HCT116 (cell line): ENCODE results near the gene RBM20. TPM values are rescaled to one million over a fixed set of nuclear protein-coding genes. Genes with fewer than 3 reads are reported as not detected.

Experiments used
- ATAC-seq: fragments of 200-7000 bp; cut with Tn5 transposase; 2 replicates; pipeline ENCODE4 v1.9.1; 2020; ENCODE audit warnings: mild to moderate bottlenecking, moderate library complexity
- BruUV-seq: library from RNA; stranded (reverse); fragments of 400-500 nt; replicated peaks from 2 replicates; lab custom pipeline; 2021; lab: Mats Ljungman, UMichigan
- CTCF ChIA-PET: fragments of 300-600 bp; sonication (Branson Sonifier 250); formaldehyde crosslinking; loops from one replicate; lab custom pipeline; 2021; ENCODE audit warnings: antibody characterized with exemption; lab: Charles Lee
- POLR2A ChIA-PET: fragments of 300-600, 350-600 bp; sonication (Branson Sonifier 250); formaldehyde crosslinking; loops from one replicate; lab custom pipeline; 2021; ENCODE audit warnings: antibody characterized with exemption; lab: Charles Lee
- RAD21 ChIA-PET, 2 experiments: fragments of 300-600 bp; sonication (Branson Sonifier 250); formaldehyde crosslinking; loops; one replicate each; lab custom pipeline; 2023; ENCODE audit warnings: low total read pairs in 2 of 2; ENCODE audit not compliant: uncharacterized antibody in 2 of 2, unreplicated experiment in 2 of 2, low non-redundant PET in 1 of 2; lab: Charles Lee
- DNase-seq: peaks from one replicate; pipeline ENCODE4 v3.0.0-alpha.2; 2010; ENCODE audit warnings: low read depth, low spot score
- H2AFZ ChIP-seq: fragments of 200-600 bp; shearing (Covaris generic), sonication (generic); 2 replicates; pipeline ENCODE4 v1.6.1; 2017; ENCODE audit warnings: low read depth, mixed run types, mixed read lengths, antibody characterized with exemption, low read length; ENCODE audit not compliant: poor library complexity, severe bottlenecking
- H3K27ac ChIP-seq: 2 replicates; pipeline ENCODE4 v1.5.1; 2012; ENCODE audit warnings: low read depth, low read length
- H3K27me3 ChIP-seq: fragments of 200-600 bp; sonication (generic); 2 replicates; pipeline ENCODE4 v1.6.1; 2016; ENCODE audit warnings: mixed run types, low read length, mixed read lengths; ENCODE audit not compliant: insufficient read depth
- H3K36me3 ChIP-seq, 2 experiments: fragments of 200-500 bp in 1 of 2; fragments of 200-600 bp in 1 of 2; sonication (Bioruptor generic) in 1 of 2; sonication (generic) in 1 of 2; 2 replicates each; pipeline versions ENCODE4 v1.5.1 to v1.6.1; 2014 to 2016; ENCODE audit warnings: low read length in 2 of 2, inconsistent platforms in 1 of 2, mixed read lengths in 1 of 2, mixed run types in 1 of 2; ENCODE audit not compliant: insufficient read depth in 2 of 2, control insufficient read depth in 1 of 2
- H3K4me1 ChIP-seq, 2 experiments: fragments of 200-600 bp in 1 of 2; sonication (generic) in 1 of 2; 2 replicates each; pipeline versions ENCODE4 v1.5.1 to v1.6.1; 2012 to 2017; ENCODE audit warnings: low read length in 2 of 2, inconsistent platforms in 1 of 2, mild to moderate bottlenecking in 1 of 2, mixed read lengths in 1 of 2, mixed run types in 1 of 2, moderate library complexity in 1 of 2; ENCODE audit not compliant: insufficient read depth in 2 of 2, control insufficient read depth in 1 of 2
- H3K4me2 ChIP-seq: fragments of 200-600 bp; sonication (generic); 2 replicates; pipeline ENCODE4 v1.6.1; 2017; ENCODE audit warnings: mixed run types, low read length, mixed read lengths
- H3K4me3 ChIP-seq, 2 experiments: fragments of 200-600 bp in 1 of 2; sonication (generic) in 1 of 2; replicated peaks in 1 of 2; 2 replicates each; pipeline ENCODE4 v1.5.1; 2011 to 2016; ENCODE audit warnings: low read length in 2 of 2, control low read depth in 1 of 2, low read depth in 1 of 2, mild to moderate bottlenecking in 1 of 2, mixed read lengths in 1 of 2, mixed run types in 1 of 2
- H3K79me2 ChIP-seq: fragments of 200-600 bp; sonication (generic); 2 replicates; pipeline ENCODE4 v1.6.1; 2017; ENCODE audit warnings: mild to moderate bottlenecking, mixed run types, low read length, moderate library complexity, mixed read lengths; ENCODE audit not compliant: insufficient read depth
- H3K9ac ChIP-seq: fragments of 200-600 bp; sonication (generic); 2 replicates; pipeline ENCODE4 v1.6.1; 2016; ENCODE audit warnings: low read length, mixed read lengths
- H3K9me2 ChIP-seq: fragments of 200-600 bp; sonication (generic), shearing (Covaris generic); 2 replicates; pipeline ENCODE4 v1.6.1; 2017; ENCODE audit warnings: mixed run types, mild to moderate bottlenecking, moderate library complexity; ENCODE audit not compliant: insufficient read depth
- H3K9me3 ChIP-seq, 2 experiments: fragments of 200-500 bp in 1 of 2; fragments of 200-600 bp in 1 of 2; sonication (Bioruptor generic) in 1 of 2; sonication (generic) in 1 of 2; 2 replicates each; pipeline ENCODE4 v1.6.1; 2014 to 2017; ENCODE audit warnings: low read length in 2 of 2, mixed read lengths in 2 of 2, inconsistent platforms in 1 of 2, low read depth in 1 of 2, mild to moderate bottlenecking in 1 of 2, mixed run types in 1 of 2, moderate library complexity in 1 of 2; ENCODE audit not compliant: control insufficient read depth in 1 of 2, insufficient read depth in 1 of 2
- H4K20me1 ChIP-seq: fragments of 200-600 bp; sonication (generic), shearing (Covaris generic); 2 replicates; pipeline ENCODE4 v1.6.1; 2017; ENCODE audit warnings: mixed run types, mild to moderate bottlenecking, moderate library complexity; ENCODE audit not compliant: insufficient read depth
- CBX3 ChIP-seq: IDR thresholded peaks from 2 replicates; pipeline ENCODE4 v1.6.1; 2012; ENCODE audit warnings: low read depth
- ELF1 ChIP-seq: IDR thresholded peaks from 2 replicates; pipeline ENCODE4 v1.6.1; 2012; ENCODE audit warnings: low read depth, borderline replicate concordance
- EZH2 ChIP-seq: fragments of 200-600 bp; sonication (generic); IDR thresholded peaks from 2 replicates; pipeline ENCODE4 v1.6.1; 2017; ENCODE audit warnings: antibody characterized with exemption, mixed run types
- EZH2phosphoT487 ChIP-seq: fragments of 200-600 bp; IDR thresholded peaks from 2 replicates; pipeline ENCODE4 v1.6.1; 2018; ENCODE audit warnings: antibody characterized with exemption, borderline replicate concordance
- FOSL1 ChIP-seq: IDR thresholded peaks from 2 replicates; pipeline ENCODE4 v1.6.1; 2012; ENCODE audit warnings: low read depth
- RAD21 ChIP-seq: IDR thresholded peaks from 2 replicates; pipeline ENCODE4 v1.6.1; 2012; ENCODE audit warnings: low read depth, mild to moderate bottlenecking
- SIN3A ChIP-seq: IDR thresholded peaks from 2 replicates; pipeline ENCODE4 v1.6.1; 2012; ENCODE audit warnings: low read depth
- SP1 ChIP-seq: IDR thresholded peaks from 2 replicates; pipeline ENCODE4 v1.6.1; 2012; ENCODE audit warnings: low read depth
- SRF ChIP-seq: IDR thresholded peaks from 2 replicates; pipeline ENCODE4 v1.6.1; 2012; ENCODE audit warnings: low read depth
- ZNF274 ChIP-seq: fragments of 200-500 bp; sonication (Bioruptor generic); IDR thresholded peaks from 2 replicates; pipeline ENCODE4 v1.6.1; 2014; ENCODE audit warnings: mild to moderate bottlenecking, low read depth, low read length, inconsistent platforms
- intact Hi-C: fragments of 100-400 bp; cut with micrococcal nuclease; formaldehyde crosslinking; loops from 2 replicates; pipeline ENCODE4 v1.10.0; 2022
- total RNA-seq: library from RNA; stranded (reverse); gene quantifications from one replicate; pipeline ENCODE4 v1.2.1, GENCODE V29; 2021; ENCODE audit not compliant: unreplicated experiment
- TF ChIP-seq, protein P1 (sequence below): IDR thresholded peaks from 2 replicates; pipeline ENCODE4 v1.6.1; 2012
- TF ChIP-seq, protein P2 (sequence below): IDR thresholded peaks from 2 replicates; pipeline ENCODE4 v1.6.1; 2012
- TF ChIP-seq, protein P3 (sequence below), 3 experiments: fragments of 200-600 bp in 1 of 3; sonication (generic) in 1 of 3; IDR thresholded peaks in 2 of 3; conservative IDR thresholded peaks in 1 of 3; 2 replicates each; pipeline ENCODE4 v1.5.1; 2012 to 2017; ENCODE audit warnings: low read depth in 2 of 3, low read length in 2 of 3, antibody characterized with exemption in 1 of 3, borderline replicate concordance in 1 of 3, control low read depth in 1 of 3, mild to moderate bottlenecking in 1 of 3, mixed read lengths in 1 of 3, mixed run types in 1 of 3, moderate library complexity in 1 of 3; ENCODE audit not compliant: insufficient read depth in 1 of 3

The RBM20 gene
- total RNA-seq, 1 experiment from 2014 or later: 2.0 TPM

DNA sequence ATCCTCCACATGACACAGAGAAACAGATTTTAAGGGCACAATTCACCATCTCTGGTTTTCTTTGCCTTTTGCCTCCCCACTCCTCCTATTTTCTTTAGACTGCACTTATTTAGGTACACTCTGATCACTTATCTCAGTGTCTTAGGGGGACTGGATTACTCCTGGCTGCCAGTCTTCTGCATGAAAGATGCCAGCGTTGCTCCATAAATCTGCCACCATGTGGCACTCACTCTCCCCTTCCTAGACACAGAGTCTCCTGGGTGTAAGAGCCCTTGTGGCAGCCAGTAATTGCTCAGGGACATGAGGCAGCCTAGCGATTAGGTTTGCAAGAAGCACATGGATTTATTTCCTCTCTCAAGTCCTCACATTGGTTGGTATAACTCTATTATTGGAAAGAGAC is 34.5 kb upstream of the RBM20 start:
- H3K4me1 ChIP-seq: peaks cover 0 to 9% of the 10 kb centered on the region in 2 experiments; a peak in 1 of 4 replicates
- DNase-seq (peak; percentile 15), ATAC-seq (peak; percentile 78)
- H3K4me2 ChIP-seq: no peak overlapping the region
- H4K20me1 ChIP-seq: no peaks in the 10 kb centered on the region
- ChIA-PET RAD21 (interaction anchor here in 1 of 2 experiments (0.8 kb wide), 1 partner anchor 63 kb away, joined by 3 read pairs; no protein-coding TSS in a partner anchor), POLR2A (no interaction called here), CTCF (interaction anchor here (0.7 to 2.7 kb wide), 9 partner anchors 10 to 1528 kb away, joined by 3 to 21 read pairs (median 6); partner anchors contain the start of gene SMNDC1)
- TF ChIP-seq, protein P1, sequence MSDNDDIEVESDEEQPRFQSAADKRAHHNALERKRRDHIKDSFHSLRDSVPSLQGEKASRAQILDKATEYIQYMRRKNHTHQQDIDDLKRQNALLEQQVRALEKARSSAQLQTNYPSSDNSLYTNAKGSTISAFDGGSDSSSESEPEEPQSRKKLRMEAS: peak; percentile 26; the same call in 1 of the 2 replicates
- no peak for TF ChIP-seq ZNF274
- TF ChIP-seq, protein P2, sequence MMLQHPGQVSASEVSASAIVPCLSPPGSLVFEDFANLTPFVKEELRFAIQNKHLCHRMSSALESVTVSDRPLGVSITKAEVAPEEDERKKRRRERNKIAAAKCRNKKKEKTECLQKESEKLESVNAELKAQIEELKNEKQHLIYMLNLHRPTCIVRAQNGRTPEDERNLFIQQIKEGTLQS: no peak
- TF ChIP-seq ELF1: no peak
- TF ChIP-seq SIN3A: no peak
- TF ChIP-seq CBX3: no peak
- TF ChIP-seq EZH2phosphoT487: no peak
- TF ChIP-seq FOSL1: no peak
- TF ChIP-seq RAD21: peak; percentile 55
- TF ChIP-seq, protein P3, sequence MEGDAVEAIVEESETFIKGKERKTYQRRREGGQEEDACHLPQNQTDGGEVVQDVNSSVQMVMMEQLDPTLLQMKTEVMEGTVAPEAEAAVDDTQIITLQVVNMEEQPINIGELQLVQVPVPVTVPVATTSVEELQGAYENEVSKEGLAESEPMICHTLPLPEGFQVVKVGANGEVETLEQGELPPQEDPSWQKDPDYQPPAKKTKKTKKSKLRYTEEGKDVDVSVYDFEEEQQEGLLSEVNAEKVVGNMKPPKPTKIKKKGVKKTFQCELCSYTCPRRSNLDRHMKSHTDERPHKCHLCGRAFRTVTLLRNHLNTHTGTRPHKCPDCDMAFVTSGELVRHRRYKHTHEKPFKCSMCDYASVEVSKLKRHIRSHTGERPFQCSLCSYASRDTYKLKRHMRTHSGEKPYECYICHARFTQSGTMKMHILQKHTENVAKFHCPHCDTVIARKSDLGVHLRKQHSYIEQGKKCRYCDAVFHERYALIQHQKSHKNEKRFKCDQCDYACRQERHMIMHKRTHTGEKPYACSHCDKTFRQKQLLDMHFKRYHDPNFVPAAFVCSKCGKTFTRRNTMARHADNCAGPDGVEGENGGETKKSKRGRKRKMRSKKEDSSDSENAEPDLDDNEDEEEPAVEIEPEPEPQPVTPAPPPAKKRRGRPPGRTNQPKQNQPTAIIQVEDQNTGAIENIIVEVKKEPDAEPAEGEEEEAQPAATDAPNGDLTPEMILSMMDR (IDR thresholded peaks at IDR 0.05 in 2 of 3, conservative IDR thresholded peaks at IDR 0.05 in 1 of 3; ENCODE audit: borderline replicate concordance in 1 of 3, insufficient read depth in 1 of 3, low read depth in 2 of 3, low read length in 2 of 3): peak in 2 of 3 experiments; percentile 25 to 53; a peak in 3 of 6 replicates
- TF ChIP-seq EZH2: no peak
- no peak for TF ChIP-seq SP1
- TF ChIP-seq SRF: no peak
- H3K9ac ChIP-seq: no peak overlapping the region
- intact Hi-C loops: loop anchor here (1.0 to 10.0 kb wide), 7 partner anchors 63 to 985 kb away; no protein-coding TSS in a partner anchor
- H2AFZ ChIP-seq: no peak overlapping the region
- H3K9me2 ChIP-seq: no peaks in the 10 kb centered on the region
- no peaks in the 10 kb centered on the region for H3K9me3 ChIP-seq
- peaks cover 15 to 20% of the 10 kb centered on the region in 2 experiments for H3K36me3 ChIP-seq
- no peak overlapping the region for H3K27ac ChIP-seq
- no peak overlapping the region for H3K4me3 ChIP-seq
- no TSS peak for BruUV-seq
- no peaks in the 10 kb centered on the region for H3K79me2 ChIP-seq
- H3K27me3 ChIP-seq: 0 out of 2 replicates have a peak, but pooled peaks cover 4% of the 10 kb centered on the region
